Neural progenitor cell (in vitro differentiated cells): Measurements from ENCODE around the gene SMIM28. TPM values are rescaled to one million over a fixed set of nuclear protein-coding genes. Genes with fewer than 3 reads are reported as not detected.

ENCODE experiments used
- DNase-seq: peaks from one replicate; pipeline ENCODE4 v3.0.0-alpha.2; 2016; ENCODE audit warnings: low spot score
- H2AFZ ChIP-seq: fragments of 200-600 bp; sonication (generic); replicated peaks from 2 replicates; pipeline ENCODE4 v1.6.1; 2016; ENCODE audit warnings: antibody characterized with exemption
- H3F3A ChIP-seq: fragments of 200-600 bp; sonication (generic); 2 replicates; pipeline ENCODE4 v1.6.1; 2016; ENCODE audit warnings: antibody characterized with exemption, low read depth
- H3K27ac ChIP-seq: fragments of 200-600 bp; sonication (generic); 2 replicates; pipeline ENCODE4 v1.5.1; 2016; ENCODE audit warnings: mild to moderate bottlenecking
- H3K27me3 ChIP-seq: fragments of 200-600 bp; sonication (generic); 2 replicates; pipeline ENCODE4 v1.6.1; 2016; ENCODE audit warnings: mild to moderate bottlenecking, moderate library complexity
- H3K36me3 ChIP-seq: fragments of 200-600 bp; sonication (generic); 2 replicates; pipeline ENCODE4 v1.5.1; 2016
- H3K4me1 ChIP-seq: fragments of 200-600 bp; sonication (generic); 2 replicates; pipeline ENCODE4 v1.6.1; 2016; ENCODE audit warnings: mixed run types
- H3K4me2 ChIP-seq: fragments of 200-600 bp; sonication (generic); 2 replicates; pipeline ENCODE4 v1.6.1; 2016
- H3K4me3 ChIP-seq: fragments of 200-600 bp; sonication (generic); 2 replicates; pipeline ENCODE4 v1.5.1; 2016
- H3K79me2 ChIP-seq: fragments of 200-600 bp; sonication (generic); 2 replicates; pipeline ENCODE4 v1.6.1; 2016; ENCODE audit warnings: low read depth
- H3K9ac ChIP-seq: fragments of 200-600 bp; sonication (generic); 2 replicates; pipeline ENCODE4 v1.6.1; 2016
- H3K9me3 ChIP-seq: fragments of 200-600 bp; sonication (generic); 2 replicates; pipeline ENCODE4 v1.5.1; 2016; ENCODE audit warnings: low read depth
- H4K20me1 ChIP-seq: fragments of 200-600 bp; sonication (generic); 2 replicates; pipeline ENCODE4 v1.6.1; 2016; ENCODE audit warnings: low read depth
- H3K27ac Mint-ChIP-seq: 3 replicates; pipeline ENCODE4 v1.8.0; 2021; ENCODE audit warnings: mixed read lengths
- H3K27me3 Mint-ChIP-seq: 2 replicates; pipeline ENCODE4 v1.8.0; 2022; ENCODE audit warnings: low read depth, mild to moderate bottlenecking, inconsistent platforms, moderate library complexity, mixed read lengths; ENCODE audit not compliant: insufficient read depth
- H3K36me3 Mint-ChIP-seq: 3 replicates; pipeline ENCODE4 v1.8.0; 2021; ENCODE audit warnings: mixed read lengths
- H3K4me1 Mint-ChIP-seq: 3 replicates; pipeline ENCODE4 v1.8.0; 2021; ENCODE audit warnings: mixed read lengths
- H3K4me3 Mint-ChIP-seq: 3 replicates; pipeline ENCODE4 v1.8.0; 2021; ENCODE audit warnings: mild to moderate bottlenecking, moderate library complexity, mixed read lengths
- H3K9me3 Mint-ChIP-seq: 3 replicates; pipeline ENCODE4 v1.8.0; 2020; ENCODE audit warnings: mixed read lengths
- EZH2 ChIP-seq: fragments of 200-600 bp; sonication (generic); IDR thresholded peaks from 2 replicates; pipeline ENCODE4 v1.6.1; 2017; ENCODE audit warnings: antibody characterized with exemption, mild to moderate bottlenecking, moderate library complexity
- EZH2phosphoT487 ChIP-seq: fragments of 200-600 bp; sonication (generic); IDR thresholded peaks from 2 replicates; pipeline ENCODE4 v1.6.1; 2017; ENCODE audit warnings: antibody characterized with exemption
- total RNA-seq: library from RNA; depleted of rRNA; stranded (reverse); fragments of >200 nt; gene quantifications from 2 replicates; pipeline ENCODE4 v1.2.3, GENCODE V29; 2015; ENCODE audit warnings: low replicate concordance
- TF ChIP-seq, protein P1 (sequence below): fragments of 200-600 bp; sonication (generic); IDR thresholded peaks from 2 replicates; pipeline ENCODE4 v1.5.1; 2017; ENCODE audit warnings: antibody characterized with exemption, mild to moderate bottlenecking

SMIM28 gene
- total RNA-seq, 1 donor from 2014 or later: not detected

DNA sequence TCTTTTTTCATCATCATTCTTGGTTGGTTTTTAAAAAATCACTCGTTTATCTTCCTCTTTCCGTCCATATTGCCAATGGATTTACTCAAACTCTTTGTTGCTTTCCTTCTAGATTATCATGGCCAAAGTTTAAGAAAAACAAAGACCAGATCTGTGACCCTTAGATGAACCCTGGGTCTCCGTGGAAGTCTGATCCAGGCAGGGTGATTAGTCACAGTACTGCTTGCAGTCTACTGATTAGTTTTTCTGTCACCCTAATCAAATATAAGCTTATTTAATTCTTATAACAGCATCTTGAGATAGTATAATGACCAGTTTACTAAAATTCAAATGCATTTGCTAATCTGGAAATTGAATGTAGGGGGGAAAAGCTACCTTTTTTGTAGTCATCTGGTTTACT, 6.0 kb upstream of the SMIM28 start:
- Mint-ChIP-seq H3K36me3 (no peaks in the 10 kb centered on the region), H3K4me1 (peaks cover 6% of the 10 kb centered on the region), H3K27ac (no peak overlapping the region), H3K27me3 (peaks cover 4% of the 10 kb centered on the region), H3K9me3 (peaks cover 3% of the 10 kb centered on the region), H3K4me3 (no peak overlapping the region)
- Histone ChIP-seq H3K36me3 (no peaks in the 10 kb centered on the region), H3F3A (no peaks in the 10 kb centered on the region), H3K27me3 (no peaks in the 10 kb centered on the region), H3K4me2 (no peak overlapping the region), H2AFZ (no peak overlapping the region), H3K4me1 (no peaks in the 10 kb centered on the region), H3K4me3 (no peak overlapping the region), H3K9ac (no peak overlapping the region), H3K27ac (no peak overlapping the region), H3K79me2 (no peaks in the 10 kb centered on the region), H3K9me3 (no peaks in the 10 kb centered on the region), H4K20me1 (no peaks in the 10 kb centered on the region)
- no peak for DNase-seq
- TF ChIP-seq EZH2phosphoT487 (no peak), EZH2 (no peak)
- TF ChIP-seq, protein P1, sequence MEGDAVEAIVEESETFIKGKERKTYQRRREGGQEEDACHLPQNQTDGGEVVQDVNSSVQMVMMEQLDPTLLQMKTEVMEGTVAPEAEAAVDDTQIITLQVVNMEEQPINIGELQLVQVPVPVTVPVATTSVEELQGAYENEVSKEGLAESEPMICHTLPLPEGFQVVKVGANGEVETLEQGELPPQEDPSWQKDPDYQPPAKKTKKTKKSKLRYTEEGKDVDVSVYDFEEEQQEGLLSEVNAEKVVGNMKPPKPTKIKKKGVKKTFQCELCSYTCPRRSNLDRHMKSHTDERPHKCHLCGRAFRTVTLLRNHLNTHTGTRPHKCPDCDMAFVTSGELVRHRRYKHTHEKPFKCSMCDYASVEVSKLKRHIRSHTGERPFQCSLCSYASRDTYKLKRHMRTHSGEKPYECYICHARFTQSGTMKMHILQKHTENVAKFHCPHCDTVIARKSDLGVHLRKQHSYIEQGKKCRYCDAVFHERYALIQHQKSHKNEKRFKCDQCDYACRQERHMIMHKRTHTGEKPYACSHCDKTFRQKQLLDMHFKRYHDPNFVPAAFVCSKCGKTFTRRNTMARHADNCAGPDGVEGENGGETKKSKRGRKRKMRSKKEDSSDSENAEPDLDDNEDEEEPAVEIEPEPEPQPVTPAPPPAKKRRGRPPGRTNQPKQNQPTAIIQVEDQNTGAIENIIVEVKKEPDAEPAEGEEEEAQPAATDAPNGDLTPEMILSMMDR: no peak

DNA sequence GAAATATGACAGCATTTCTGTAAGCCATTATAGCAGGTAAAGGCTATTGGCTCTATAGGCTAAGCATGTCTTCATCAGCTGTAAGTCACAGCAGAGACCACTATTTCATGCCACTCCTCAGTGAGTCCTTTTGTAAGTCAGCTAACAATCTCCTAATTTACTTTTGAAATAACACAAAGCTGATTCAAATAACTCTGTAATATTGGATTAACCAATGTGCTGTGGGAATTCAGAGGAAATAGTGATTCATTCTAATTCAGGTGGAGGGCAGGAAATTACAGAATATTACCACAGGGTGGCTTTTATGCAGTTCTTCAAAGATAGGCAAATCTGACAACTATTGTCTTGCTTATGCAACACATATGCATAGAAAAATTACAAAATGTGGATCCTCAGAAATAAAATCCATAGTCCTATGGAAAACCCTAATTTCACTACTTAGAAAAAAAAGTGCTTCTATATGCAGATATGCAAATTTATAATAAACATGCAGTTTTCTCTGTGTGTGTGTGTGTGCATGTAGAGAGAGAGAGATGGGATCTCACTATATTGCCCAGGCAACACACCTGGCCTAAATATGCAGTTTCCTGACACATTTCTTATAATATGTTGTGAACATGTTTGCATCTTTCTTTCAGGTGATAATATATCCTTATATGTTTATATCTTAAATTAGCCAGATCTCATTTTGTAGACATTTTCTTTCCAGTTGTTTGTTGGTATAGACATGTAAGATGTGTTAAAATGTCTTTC, 4.8 kb upstream of the SMIM28 start:
- Mint-ChIP-seq H3K4me3 (no peak overlapping the region), H3K9me3 (no peaks in the 10 kb centered on the region), H3K27me3 (no peaks in the 10 kb centered on the region), H3K4me1 (peaks cover 6% of the 10 kb centered on the region), H3K27ac (no peak overlapping the region), H3K36me3 (no peaks in the 10 kb centered on the region)
- Histone ChIP-seq H3K4me2 (no peak overlapping the region), H3K27ac (no peak overlapping the region), H3K9me3 (no peaks in the 10 kb centered on the region), H3F3A (no peaks in the 10 kb centered on the region), H3K4me3 (no peak overlapping the region), H3K4me1 (no peaks in the 10 kb centered on the region), H3K79me2 (no peaks in the 10 kb centered on the region), H3K36me3 (no peaks in the 10 kb centered on the region), H3K9ac (no peak overlapping the region), H3K27me3 (no peaks in the 10 kb centered on the region), H2AFZ (no peak overlapping the region), H4K20me1 (no peaks in the 10 kb centered on the region)
- TF ChIP-seq EZH2: no peak
- TF ChIP-seq EZH2phosphoT487: no peak
- TF ChIP-seq, protein P1: no peak
- DNase-seq: no peak

DNA sequence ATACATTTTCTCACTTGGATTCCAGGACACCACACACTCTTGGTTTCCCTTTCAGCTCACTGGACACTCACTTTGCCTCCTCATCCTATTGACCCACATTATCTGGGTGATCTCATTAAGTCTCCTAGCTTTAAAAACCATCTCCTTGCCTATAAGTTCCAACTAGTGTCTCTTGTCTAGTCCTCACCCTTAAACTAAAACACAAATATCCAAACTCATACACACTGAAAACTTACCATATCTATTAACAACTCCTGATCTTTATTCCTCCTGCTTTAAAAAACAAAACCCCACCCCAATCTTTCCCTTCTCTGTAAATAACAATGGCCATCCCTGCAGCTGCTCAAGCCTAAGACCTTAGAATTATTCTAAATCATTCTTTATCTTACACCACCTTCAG, 3.5 kb upstream of the SMIM28 start:
- no peaks in the 10 kb centered on the region for H3F3A ChIP-seq
- no peaks in the 10 kb centered on the region for H3K4me1 ChIP-seq
- Mint-ChIP-seq H3K27me3 (no peaks in the 10 kb centered on the region), H3K4me1 (peaks cover 8% of the 10 kb centered on the region), H3K4me3 (no peak overlapping the region), H3K9me3 (no peaks in the 10 kb centered on the region), H3K36me3 (no peaks in the 10 kb centered on the region), H3K27ac (no peak overlapping the region)
- no peak overlapping the region for H2AFZ ChIP-seq
- H3K9ac ChIP-seq: no peak overlapping the region
- H3K36me3 ChIP-seq: no peaks in the 10 kb centered on the region
- no peaks in the 10 kb centered on the region for H3K27me3 ChIP-seq
- no peak overlapping the region for H3K4me2 ChIP-seq
- no peak overlapping the region for H3K27ac ChIP-seq
- no peaks in the 10 kb centered on the region for H3K9me3 ChIP-seq
- no peaks in the 10 kb centered on the region for H4K20me1 ChIP-seq
- TF ChIP-seq EZH2phosphoT487 (no peak), EZH2 (no peak)
- TF ChIP-seq, protein P1: no peak
- no peak for DNase-seq
- H3K79me2 ChIP-seq: no peaks in the 10 kb centered on the region
- no peak overlapping the region for H3K4me3 ChIP-seq
